ENCODE results near the gene HS1BP3.

HS1BP3 gene

DNA sequence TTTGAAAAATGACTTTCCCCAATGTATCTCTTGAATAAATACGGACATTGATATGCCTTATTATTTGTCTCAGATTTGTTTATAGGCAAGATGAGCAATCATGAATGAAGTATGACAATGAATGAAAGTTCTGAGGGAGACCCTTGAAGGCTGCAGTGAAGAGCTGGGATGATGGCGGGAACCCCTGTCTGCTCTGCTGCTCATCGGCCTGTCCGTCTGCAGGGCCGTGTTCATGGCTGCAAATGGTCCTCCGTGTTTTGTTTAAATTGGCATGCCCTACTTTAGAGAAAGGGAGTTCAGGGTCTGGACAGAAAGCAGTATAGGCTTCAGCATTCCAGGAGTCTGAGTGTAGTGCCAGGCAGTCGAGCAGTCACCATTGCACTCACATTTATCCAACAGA, 1.2 kb upstream of the HS1BP3 start:
- Histone ChIP-seq H3K27me3 (ENCODE audit: control insufficient read depth, insufficient read depth, low read length, poor library complexity, severe bottlenecking) (peaks cover 8% of the 10 kb centered on the region), H3K27ac (ENCODE audit: insufficient read depth, low read depth, low read length, poor library complexity, severe bottlenecking) (no peak overlapping the region), H3K4me3 (ENCODE audit: insufficient read depth, low read depth, low read length) (no peak overlapping the region), H3K4me1 (ENCODE audit: control insufficient read depth, insufficient read depth, low read length) (peaks cover 8% of the 10 kb centered on the region), H3K9me3 (ENCODE audit: control insufficient read depth, low read length) (no peaks in the 10 kb centered on the region), H3K36me3 (ENCODE audit: control insufficient read depth, insufficient read depth, low read length) (no peaks in the 10 kb centered on the region)
- 90 to 95% methylated on average over 7 of the region's 7 CpGs for WGBS, 2 experiments

DNA sequence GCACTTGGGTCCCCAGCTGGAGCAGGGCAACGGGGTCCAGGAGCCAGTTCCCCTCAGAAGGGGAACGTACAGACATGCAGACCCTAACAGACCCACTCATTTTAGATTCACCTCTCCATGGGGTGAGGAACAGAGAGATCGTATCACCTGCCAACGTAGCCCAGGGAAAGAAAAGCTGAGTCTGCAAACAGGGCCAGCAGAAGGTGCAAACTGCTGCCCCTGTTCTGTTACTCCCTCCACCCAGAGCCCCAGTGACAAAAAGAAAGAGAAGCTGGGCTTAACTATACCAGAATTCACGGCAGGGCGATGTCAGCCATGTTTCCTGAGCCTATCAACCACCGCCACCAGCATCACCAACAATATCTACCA, 817 bp upstream of the HS1BP3 start:
- peak overlapping the region; percentile 80 for H3K4me3 ChIP-seq (ENCODE audit: insufficient read depth, low read depth, low read length)

GRCh38 chr2:20650393-20650876, 463 bp downstream of the HS1BP3 start:
- Histone ChIP-seq H3K27me3 (ENCODE audit: control insufficient read depth, insufficient read depth, low read length, poor library complexity, severe bottlenecking) (peaks cover 8% of the 10 kb centered on the region), H3K27ac (ENCODE audit: insufficient read depth, low read depth, low read length, poor library complexity, severe bottlenecking) (no peak overlapping the region), H3K4me3 (ENCODE audit: insufficient read depth, low read depth, low read length) (peak overlapping the region; percentile 80), H3K4me1 (ENCODE audit: control insufficient read depth, insufficient read depth, low read length) (no peaks in the 10 kb centered on the region), H3K36me3 (ENCODE audit: control insufficient read depth, insufficient read depth, low read length) (no peaks in the 10 kb centered on the region), H3K9me3 (ENCODE audit: control insufficient read depth, low read length) (no peaks in the 10 kb centered on the region)
- WGBS, 2 experiments, result 14 to 17% methylated on average over 19 of the region's 19 CpGs

More for the DNA sequence above, 817 bp upstream of the HS1BP3 start:
- H3K27me3 ChIP-seq (ENCODE audit: control insufficient read depth, insufficient read depth, low read length, poor library complexity, severe bottlenecking), result peaks cover 8% of the 10 kb centered on the region
- WGBS, 2 experiments, result 74 to 79% methylated on average over 7 of the region's 7 CpGs
- no peak overlapping the region for H3K27ac ChIP-seq (ENCODE audit: insufficient read depth, low read depth, low read length, poor library complexity, severe bottlenecking)
- no peaks in the 10 kb centered on the region for H3K9me3 ChIP-seq (ENCODE audit: control insufficient read depth, low read length)
- H3K4me1 ChIP-seq (ENCODE audit: control insufficient read depth, insufficient read depth, low read length), result peaks cover 4% of the 10 kb centered on the region
- H3K36me3 ChIP-seq (ENCODE audit: control insufficient read depth, insufficient read depth, low read length), result no peaks in the 10 kb centered on the region

GRCh38 chr2:20649976-20650375, 922 bp downstream of the HS1BP3 start:
- 90 to 91% methylated on average over 7 of the region's 7 CpGs for WGBS, 2 experiments
- no peak overlapping the region for H3K27ac ChIP-seq (ENCODE audit: insufficient read depth, low read depth, low read length, poor library complexity, severe bottlenecking)

GRCh38 chr2:20649576-20649975, 1.3 kb downstream of the HS1BP3 start:
- H3K4me1 ChIP-seq (ENCODE audit: control insufficient read depth, insufficient read depth, low read length), result no peaks in the 10 kb centered on the region

More at GRCh38 chr2:20649976-20650375, 922 bp downstream of the HS1BP3 start:
- Histone ChIP-seq H3K36me3 (ENCODE audit: control insufficient read depth, insufficient read depth, low read length) (no peaks in the 10 kb centered on the region), H3K9me3 (ENCODE audit: control insufficient read depth, low read length) (no peaks in the 10 kb centered on the region), H3K27me3 (ENCODE audit: control insufficient read depth, insufficient read depth, low read length, poor library complexity, severe bottlenecking) (peaks cover 8% of the 10 kb centered on the region), H3K4me1 (ENCODE audit: control insufficient read depth, insufficient read depth, low read length) (no peaks in the 10 kb centered on the region), H3K4me3 (ENCODE audit: insufficient read depth, low read depth, low read length) (peak overlapping the region; percentile 80)

DNA sequence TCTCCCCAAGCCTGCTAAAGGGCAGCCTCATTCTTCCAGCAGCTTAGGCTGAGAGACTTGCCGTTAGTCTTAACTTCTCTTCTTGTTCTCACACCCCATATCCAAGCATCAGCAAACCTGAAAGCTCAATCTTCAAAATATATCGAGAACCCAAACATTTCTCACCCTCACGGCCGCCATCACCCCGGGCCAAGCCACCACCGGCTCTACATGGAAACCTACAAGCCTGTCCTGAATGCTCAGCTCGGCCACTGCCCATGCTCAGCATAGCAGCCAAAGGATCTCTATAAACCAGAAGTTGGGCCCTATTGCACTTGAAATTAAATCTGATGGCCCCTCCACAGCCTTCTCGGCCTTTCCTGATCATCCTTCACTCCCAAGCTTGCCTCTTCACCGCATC, 2.1 kb downstream of the HS1BP3 start:
- Histone ChIP-seq H3K4me3 (ENCODE audit: insufficient read depth, low read depth, low read length) (no peak overlapping the region), H3K4me1 (ENCODE audit: control insufficient read depth, insufficient read depth, low read length) (no peaks in the 10 kb centered on the region)
- 94 to 96% methylated on average over 9 of the region's 9 CpGs for WGBS, 2 experiments

More at GRCh38 chr2:20649576-20649975, 1.3 kb downstream of the HS1BP3 start:
- H3K27me3 ChIP-seq (ENCODE audit: control insufficient read depth, insufficient read depth, low read length, poor library complexity, severe bottlenecking), result peaks cover 8% of the 10 kb centered on the region
- no peaks in the 10 kb centered on the region for H3K9me3 ChIP-seq (ENCODE audit: control insufficient read depth, low read length)
- whole genome bisulfite sequencing, 2 experiments, result 89 to 92% methylated on average over 11 of the region's 11 CpGs
- H3K4me3 ChIP-seq (ENCODE audit: insufficient read depth, low read depth, low read length), result no peak overlapping the region
- H3K27ac ChIP-seq (ENCODE audit: insufficient read depth, low read depth, low read length, poor library complexity, severe bottlenecking), result no peak overlapping the region
- H3K36me3 ChIP-seq (ENCODE audit: control insufficient read depth, insufficient read depth, low read length), result no peaks in the 10 kb centered on the region

DNA sequence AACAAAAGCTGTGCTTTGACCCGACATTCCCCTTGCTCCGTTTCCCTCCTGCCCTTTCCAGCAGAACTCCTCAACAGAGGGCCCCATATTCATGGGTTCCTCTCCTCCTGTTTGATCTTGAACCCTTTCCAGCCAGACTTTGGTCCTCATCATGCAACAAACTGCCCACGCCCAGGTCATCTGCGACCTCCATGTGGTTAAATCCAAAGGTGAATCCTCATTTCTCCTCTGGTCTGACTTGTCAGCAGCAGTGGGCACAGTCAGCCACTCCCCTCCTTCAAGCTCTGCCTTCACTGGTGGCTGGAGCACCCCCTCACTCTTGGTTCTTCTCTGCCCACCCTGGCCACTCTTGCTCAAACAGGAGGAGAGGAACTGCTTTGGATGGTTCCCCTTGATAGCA, 2.7 kb downstream of the HS1BP3 start:
- H3K36me3 ChIP-seq (ENCODE audit: control insufficient read depth, insufficient read depth, low read length), result peaks cover 3% of the 10 kb centered on the region
- no peak overlapping the region for H3K4me3 ChIP-seq (ENCODE audit: insufficient read depth, low read depth, low read length)
- H3K27ac ChIP-seq (ENCODE audit: insufficient read depth, low read depth, low read length, poor library complexity, severe bottlenecking), result no peak overlapping the region
- H3K9me3 ChIP-seq (ENCODE audit: control insufficient read depth, low read length), result no peaks in the 10 kb centered on the region
- peaks cover 8% of the 10 kb centered on the region for H3K27me3 ChIP-seq (ENCODE audit: control insufficient read depth, insufficient read depth, low read length, poor library complexity, severe bottlenecking)
- 91 to 93% methylated on average over 4 of the region's 4 CpGs for WGBS, 2 experiments
- no peaks in the 10 kb centered on the region for H3K4me1 ChIP-seq (ENCODE audit: control insufficient read depth, insufficient read depth, low read length)

More for the DNA sequence above, 2.1 kb downstream of the HS1BP3 start:
- Histone ChIP-seq H3K36me3 (ENCODE audit: control insufficient read depth, insufficient read depth, low read length) (peaks cover 2% of the 10 kb centered on the region), H3K9me3 (ENCODE audit: control insufficient read depth, low read length) (no peaks in the 10 kb centered on the region), H3K27me3 (ENCODE audit: control insufficient read depth, insufficient read depth, low read length, poor library complexity, severe bottlenecking) (peaks cover 8% of the 10 kb centered on the region), H3K27ac (ENCODE audit: insufficient read depth, low read depth, low read length, poor library complexity, severe bottlenecking) (no peak overlapping the region)

- Histone ChIP-seq H3K4me1 (ENCODE audit: control insufficient read depth, insufficient read depth, low read length) (no peaks in the 10 kb centered on the region), H3K27me3 (ENCODE audit: control insufficient read depth, insufficient read depth, low read length, poor library complexity, severe bottlenecking) (peaks cover 8% of the 10 kb centered on the region), H3K9me3 (ENCODE audit: control insufficient read depth, low read length) (no peaks in the 10 kb centered on the region), H3K27ac (ENCODE audit: insufficient read depth, low read depth, low read length, poor library complexity, severe bottlenecking) (no peak overlapping the region), H3K4me3 (ENCODE audit: insufficient read depth, low read depth, low read length) (no peak overlapping the region), H3K36me3 (ENCODE audit: control insufficient read depth, insufficient read depth, low read length) (peaks cover 3% of the 10 kb centered on the region)
- 88 to 91% methylated on average over 8 of the region's 8 CpGs for WGBS, 2 experiments
Measured at GRCh38 chr2:20647738-20648137, 3.2 kb downstream of the HS1BP3 start.

DNA sequence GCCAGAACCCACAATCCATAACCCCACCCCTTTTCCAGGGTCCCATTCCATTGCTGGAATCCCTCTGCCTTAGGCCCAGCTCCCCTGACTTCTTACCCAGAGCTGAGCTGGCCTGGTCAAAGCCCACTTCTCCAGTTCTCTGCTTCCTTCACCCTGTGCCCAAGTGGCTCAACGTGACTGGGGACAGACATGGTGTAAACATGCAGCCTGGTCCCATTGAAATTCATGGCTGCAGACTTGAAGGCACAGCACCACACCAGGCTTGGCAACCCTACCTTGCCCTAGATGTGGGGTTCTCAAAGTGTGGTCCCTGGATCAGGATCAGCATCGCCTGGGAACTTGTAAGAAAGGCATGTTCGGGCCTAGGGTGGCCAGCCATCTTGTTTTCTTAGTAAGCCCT, 3.7 kb downstream of the HS1BP3 start:
- Histone ChIP-seq H3K36me3 (ENCODE audit: control insufficient read depth, insufficient read depth, low read length) (peaks cover 3% of the 10 kb centered on the region), H3K9me3 (ENCODE audit: control insufficient read depth, low read length) (no peaks in the 10 kb centered on the region), H3K4me3 (ENCODE audit: insufficient read depth, low read depth, low read length) (no peak overlapping the region), H3K4me1 (ENCODE audit: control insufficient read depth, insufficient read depth, low read length) (no peaks in the 10 kb centered on the region), H3K27ac (ENCODE audit: insufficient read depth, low read depth, low read length, poor library complexity, severe bottlenecking) (no peak overlapping the region), H3K27me3 (ENCODE audit: control insufficient read depth, insufficient read depth, low read length, poor library complexity, severe bottlenecking) (peaks cover 7% of the 10 kb centered on the region)
- 90 to 92% methylated on average over 3 of the region's 3 CpGs for WGBS, 2 experiments

GRCh38 chr2:20646446-20646845, 4.5 kb downstream of the HS1BP3 start:
- 91 to 95% methylated on average over 20 of the region's 20 CpGs for WGBS, 2 experiments
- Histone ChIP-seq H3K27me3 (ENCODE audit: control insufficient read depth, insufficient read depth, low read length, poor library complexity, severe bottlenecking) (peaks cover 4% of the 10 kb centered on the region), H3K36me3 (ENCODE audit: control insufficient read depth, insufficient read depth, low read length) (peaks cover 3% of the 10 kb centered on the region), H3K4me1 (ENCODE audit: control insufficient read depth, insufficient read depth, low read length) (no peaks in the 10 kb centered on the region), H3K9me3 (ENCODE audit: control insufficient read depth, low read length) (no peaks in the 10 kb centered on the region), H3K27ac (ENCODE audit: insufficient read depth, low read depth, low read length, poor library complexity, severe bottlenecking) (no peak overlapping the region), H3K4me3 (ENCODE audit: insufficient read depth, low read depth, low read length) (no peak overlapping the region)

- peaks cover 3% of the 10 kb centered on the region for H3K36me3 ChIP-seq (ENCODE audit: control insufficient read depth, insufficient read depth, low read length)
- H3K4me3 ChIP-seq (ENCODE audit: insufficient read depth, low read depth, low read length), result no peak overlapping the region
- peaks cover 4% of the 10 kb centered on the region for H3K27me3 ChIP-seq (ENCODE audit: control insufficient read depth, insufficient read depth, low read length, poor library complexity, severe bottlenecking)
- 90 to 91% methylated on average over 10 of the region's 10 CpGs for WGBS, 2 experiments
- no peak overlapping the region for H3K27ac ChIP-seq (ENCODE audit: insufficient read depth, low read depth, low read length, poor library complexity, severe bottlenecking)
- H3K4me1 ChIP-seq (ENCODE audit: control insufficient read depth, insufficient read depth, low read length), result no peaks in the 10 kb centered on the region
- H3K9me3 ChIP-seq (ENCODE audit: control insufficient read depth, low read length), result no peaks in the 10 kb centered on the region
Measured at GRCh38 chr2:20645761-20646160, 5.1 kb downstream of the HS1BP3 start.

Measured in ectodermal cell (in vitro differentiated cells).